Measurements from ENCODE around the gene IGSF21.

The IGSF21 gene

DNA sequence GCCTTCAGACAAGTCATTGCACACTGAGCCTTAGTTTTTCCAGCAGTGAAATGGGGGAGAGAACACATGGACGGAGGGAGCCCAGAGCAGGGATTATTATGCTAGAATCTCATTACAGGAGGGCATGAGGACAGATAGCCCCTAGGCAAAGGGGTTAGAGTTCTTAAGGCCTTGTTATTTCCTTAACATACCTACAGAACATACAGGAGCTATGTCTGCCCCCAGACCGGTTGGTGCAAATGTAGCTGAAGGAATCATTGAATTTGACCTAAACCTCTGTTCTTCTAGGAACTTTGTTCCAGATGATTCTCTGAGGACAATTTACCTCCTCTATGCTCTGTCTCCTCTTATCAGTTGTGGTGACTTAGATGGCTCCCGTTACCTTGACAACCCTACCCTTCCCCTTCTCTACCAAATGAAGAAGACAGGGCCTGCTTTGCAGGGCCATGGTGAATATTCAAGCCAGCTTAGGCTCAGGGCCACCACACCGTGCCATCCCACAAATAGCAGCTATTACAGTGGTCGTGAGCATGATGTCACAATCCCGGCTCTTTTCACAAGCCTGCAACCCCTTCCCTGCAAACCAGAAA, 156.9 kb downstream of the IGSF21 start:
- POLR2A ChIA-PET (ENCODE audit: low non-redundant PET), result interaction anchor here (0.6 kb wide), 1 partner anchor 131 kb away, joined by 3 read pairs; no protein-coding TSS in a partner anchor
- no peak overlapping the region for H3K27ac ChIP-seq
- no peak for DNase-seq (ENCODE audit: low spot score)
- CTCF ChIA-PET, result no interaction called here
- TF ChIP-seq, protein P1, sequence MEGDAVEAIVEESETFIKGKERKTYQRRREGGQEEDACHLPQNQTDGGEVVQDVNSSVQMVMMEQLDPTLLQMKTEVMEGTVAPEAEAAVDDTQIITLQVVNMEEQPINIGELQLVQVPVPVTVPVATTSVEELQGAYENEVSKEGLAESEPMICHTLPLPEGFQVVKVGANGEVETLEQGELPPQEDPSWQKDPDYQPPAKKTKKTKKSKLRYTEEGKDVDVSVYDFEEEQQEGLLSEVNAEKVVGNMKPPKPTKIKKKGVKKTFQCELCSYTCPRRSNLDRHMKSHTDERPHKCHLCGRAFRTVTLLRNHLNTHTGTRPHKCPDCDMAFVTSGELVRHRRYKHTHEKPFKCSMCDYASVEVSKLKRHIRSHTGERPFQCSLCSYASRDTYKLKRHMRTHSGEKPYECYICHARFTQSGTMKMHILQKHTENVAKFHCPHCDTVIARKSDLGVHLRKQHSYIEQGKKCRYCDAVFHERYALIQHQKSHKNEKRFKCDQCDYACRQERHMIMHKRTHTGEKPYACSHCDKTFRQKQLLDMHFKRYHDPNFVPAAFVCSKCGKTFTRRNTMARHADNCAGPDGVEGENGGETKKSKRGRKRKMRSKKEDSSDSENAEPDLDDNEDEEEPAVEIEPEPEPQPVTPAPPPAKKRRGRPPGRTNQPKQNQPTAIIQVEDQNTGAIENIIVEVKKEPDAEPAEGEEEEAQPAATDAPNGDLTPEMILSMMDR (conservative IDR thresholded peaks at IDR 0.05; ENCODE audit: low read depth), result no peak

DNA sequence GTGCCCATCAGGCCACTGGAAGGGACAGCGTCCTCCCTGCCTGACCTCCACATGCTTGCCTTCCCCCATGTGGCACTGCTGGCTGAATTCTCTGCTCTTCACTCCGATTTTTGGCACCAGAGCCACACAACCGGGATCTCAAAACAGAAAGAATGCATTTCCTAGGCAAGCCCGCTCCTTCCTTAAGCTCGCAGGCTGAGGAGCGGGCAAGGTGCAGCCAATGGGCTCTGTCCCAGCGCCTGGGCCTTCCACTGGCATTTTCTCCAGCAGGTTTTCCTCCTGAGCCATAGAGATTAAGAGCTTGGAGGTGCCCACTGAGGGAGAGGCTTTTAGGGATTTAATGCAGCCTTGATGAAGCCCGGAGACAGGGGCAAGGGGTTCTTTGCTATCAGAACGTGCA, 158.0 kb downstream of the IGSF21 start:
- no peak overlapping the region for H3K27ac ChIP-seq
- ChIA-PET POLR2A (ENCODE audit: low non-redundant PET) (no interaction called here), CTCF (no interaction called here)
- DNase-seq (ENCODE audit: low spot score), result no peak
- TF ChIP-seq, protein P1 (conservative IDR thresholded peaks at IDR 0.05; ENCODE audit: low read depth), result no peak

DNA sequence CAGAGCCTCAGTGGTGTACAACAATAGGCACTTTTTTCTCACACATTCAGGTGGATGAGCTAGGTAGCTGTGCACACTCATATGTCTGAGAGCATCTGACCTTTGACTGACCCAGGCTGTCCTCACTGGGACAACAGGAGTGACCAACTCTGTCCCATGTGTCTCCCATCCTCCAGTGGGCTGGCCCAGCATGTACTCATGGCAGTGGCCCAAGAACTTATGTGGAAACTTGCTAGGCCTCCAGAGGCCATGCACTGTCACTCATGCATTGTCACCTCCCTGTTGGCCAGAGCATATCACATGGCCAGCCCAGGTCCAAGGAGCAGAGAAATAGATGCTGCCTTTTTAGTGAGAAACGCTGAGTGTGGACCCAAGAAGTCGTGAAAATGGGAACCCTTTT, 158.8 kb downstream of the IGSF21 start:
- POLR2A ChIA-PET (ENCODE audit: low non-redundant PET), result no interaction called here
- DNase-seq (ENCODE audit: low spot score), result no peak
- TF ChIP-seq, protein P1 (conservative IDR thresholded peaks at IDR 0.05; ENCODE audit: low read depth), result no peak
- CTCF ChIA-PET, result no interaction called here
- H3K27ac ChIP-seq, result no peak overlapping the region

DNA sequence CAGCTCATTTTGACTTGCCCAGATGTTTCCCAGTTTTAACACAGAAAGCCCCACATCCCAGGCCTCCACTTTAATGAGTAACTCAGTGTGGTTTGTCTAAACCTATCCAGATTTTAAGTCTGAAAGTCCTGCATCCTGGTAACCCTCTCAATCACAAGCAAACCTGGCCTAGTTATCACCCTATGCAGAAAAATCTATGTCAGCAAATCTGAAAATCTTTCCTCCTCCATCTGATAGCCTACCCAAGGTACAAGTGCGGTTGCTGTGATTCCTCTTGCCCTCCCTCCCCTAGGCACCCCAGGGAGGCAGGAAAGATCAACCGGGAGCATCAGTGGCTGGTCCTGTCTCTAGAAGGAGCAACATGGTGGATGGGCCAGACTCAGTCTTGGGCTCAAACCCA, 163.7 kb downstream of the IGSF21 start:
- no peak for DNase-seq (ENCODE audit: low spot score)
- TF ChIP-seq, protein P1 (conservative IDR thresholded peaks at IDR 0.05; ENCODE audit: low read depth), result no peak
- no peak overlapping the region for H3K27ac ChIP-seq
- ChIA-PET CTCF (interaction anchor here (0.7 kb wide), 1 partner anchor 665 kb away, joined by 3 read pairs; no protein-coding TSS in a partner anchor), POLR2A (ENCODE audit: low non-redundant PET) (no interaction called here)

DNA sequence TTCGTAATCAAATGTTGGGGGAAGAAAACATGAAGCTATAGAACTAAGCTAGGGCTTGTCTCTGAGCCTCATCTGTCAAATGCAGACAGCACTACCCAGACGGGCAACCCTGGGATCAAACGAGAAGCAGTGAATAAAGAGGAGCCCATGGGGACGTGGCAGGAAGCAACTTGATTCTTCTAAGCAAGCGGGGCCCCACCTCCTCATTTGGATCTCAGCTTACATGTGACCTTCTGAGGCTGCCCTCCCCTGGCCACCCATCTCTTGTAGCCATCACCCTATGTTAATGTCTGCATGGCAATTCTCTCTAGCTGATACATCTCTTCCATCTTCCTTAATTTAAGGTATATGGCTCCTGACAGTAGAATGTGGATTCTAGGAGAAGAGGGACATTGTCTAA, 171.3 kb downstream of the IGSF21 start:
- POLR2A ChIA-PET (ENCODE audit: low non-redundant PET), result no interaction called here
- CTCF ChIA-PET, result no interaction called here
- no peak overlapping the region for H3K27ac ChIP-seq
- DNase-seq (ENCODE audit: low spot score), result no peak
- TF ChIP-seq, protein P1 (conservative IDR thresholded peaks at IDR 0.05; ENCODE audit: low read depth), result no peak

DNA sequence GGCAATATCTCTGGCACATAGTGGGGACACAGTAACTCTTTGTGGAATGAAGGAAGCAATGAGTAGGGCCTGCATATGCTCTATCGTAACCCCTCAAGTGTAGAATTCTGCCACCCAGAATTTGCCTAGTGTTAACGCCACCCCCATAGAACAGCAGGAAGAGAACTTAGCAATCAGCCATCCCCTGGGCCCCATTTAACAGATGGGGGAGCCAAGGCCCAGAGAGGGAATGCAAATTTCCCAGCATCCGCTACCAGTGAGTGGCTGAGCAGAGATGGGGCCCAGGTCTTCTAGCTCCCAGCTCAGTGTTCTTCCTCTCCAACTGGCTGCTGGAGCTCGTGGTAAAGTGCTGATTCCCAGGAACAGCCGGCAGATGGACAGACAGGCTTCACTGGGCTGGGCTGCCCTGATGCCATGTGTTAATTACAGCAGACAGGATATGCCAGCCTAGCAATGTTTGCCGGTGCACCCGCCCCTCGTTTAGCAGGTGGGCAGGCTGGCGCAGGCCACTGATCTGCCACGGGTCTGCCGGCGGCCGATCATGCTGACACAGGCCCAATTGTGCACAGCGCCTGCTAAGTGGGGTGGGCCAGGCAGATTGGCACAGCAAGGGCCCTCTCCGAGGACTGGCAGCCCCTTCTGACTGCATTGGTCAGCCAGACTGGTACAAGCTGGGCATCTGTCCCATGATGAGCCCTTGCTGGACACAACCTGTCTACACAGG, 171.9 kb downstream of the IGSF21 start:
- ChIA-PET POLR2A (ENCODE audit: low non-redundant PET) (no interaction called here), CTCF (no interaction called here)

More for the DNA sequence above, 171.9 kb downstream of the IGSF21 start:
- H3K27ac ChIP-seq, result no peak overlapping the region
- no peak for DNase-seq (ENCODE audit: low spot score)
- TF ChIP-seq, protein P1 (conservative IDR thresholded peaks at IDR 0.05; ENCODE audit: low read depth), result no peak
